ENCODE data around the gene AP3M1.

The AP3M1 gene

DNA sequence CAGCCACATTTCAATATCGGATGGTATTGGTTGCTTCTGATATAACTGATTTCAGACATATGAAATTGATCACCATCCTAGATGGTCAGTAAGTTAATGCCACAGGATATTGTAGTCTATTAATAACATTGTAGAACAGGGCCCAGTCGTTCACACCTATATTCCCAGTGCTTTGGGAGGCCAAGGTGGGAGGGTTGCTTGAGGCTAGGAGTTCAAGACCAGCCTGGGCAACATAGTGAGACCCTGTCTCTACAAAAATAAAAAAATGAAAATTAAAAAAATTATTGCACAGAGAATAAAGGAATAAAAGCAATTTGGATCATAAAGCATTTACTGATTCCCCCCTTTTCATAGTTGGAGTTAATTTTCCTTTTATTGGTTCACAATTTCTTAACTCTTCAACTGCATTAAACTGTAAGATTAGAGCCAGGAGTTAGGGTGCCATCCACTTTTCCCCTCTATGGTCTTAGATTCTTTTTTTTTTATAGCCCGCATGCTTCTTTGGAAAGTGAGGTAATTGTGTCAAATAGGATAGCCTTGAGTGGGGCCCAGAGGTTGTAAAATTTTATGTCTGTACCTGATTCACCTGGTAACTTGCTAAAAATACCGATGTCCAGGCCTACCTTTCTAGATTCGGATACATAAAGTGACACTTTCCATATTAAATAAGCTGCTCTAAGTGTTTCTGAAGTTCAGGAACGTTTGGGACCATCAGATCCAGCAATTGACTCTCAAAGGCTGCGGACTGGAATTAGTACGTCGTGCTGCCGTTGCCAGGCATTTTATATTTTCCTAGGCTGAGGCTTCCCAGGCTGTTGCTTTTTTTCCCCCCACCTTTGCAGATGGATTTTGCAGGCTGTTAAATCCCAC lies 25.1 kb upstream of the AP3M1 start:
- TF ChIP-seq, protein P1, sequence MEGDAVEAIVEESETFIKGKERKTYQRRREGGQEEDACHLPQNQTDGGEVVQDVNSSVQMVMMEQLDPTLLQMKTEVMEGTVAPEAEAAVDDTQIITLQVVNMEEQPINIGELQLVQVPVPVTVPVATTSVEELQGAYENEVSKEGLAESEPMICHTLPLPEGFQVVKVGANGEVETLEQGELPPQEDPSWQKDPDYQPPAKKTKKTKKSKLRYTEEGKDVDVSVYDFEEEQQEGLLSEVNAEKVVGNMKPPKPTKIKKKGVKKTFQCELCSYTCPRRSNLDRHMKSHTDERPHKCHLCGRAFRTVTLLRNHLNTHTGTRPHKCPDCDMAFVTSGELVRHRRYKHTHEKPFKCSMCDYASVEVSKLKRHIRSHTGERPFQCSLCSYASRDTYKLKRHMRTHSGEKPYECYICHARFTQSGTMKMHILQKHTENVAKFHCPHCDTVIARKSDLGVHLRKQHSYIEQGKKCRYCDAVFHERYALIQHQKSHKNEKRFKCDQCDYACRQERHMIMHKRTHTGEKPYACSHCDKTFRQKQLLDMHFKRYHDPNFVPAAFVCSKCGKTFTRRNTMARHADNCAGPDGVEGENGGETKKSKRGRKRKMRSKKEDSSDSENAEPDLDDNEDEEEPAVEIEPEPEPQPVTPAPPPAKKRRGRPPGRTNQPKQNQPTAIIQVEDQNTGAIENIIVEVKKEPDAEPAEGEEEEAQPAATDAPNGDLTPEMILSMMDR (IDR thresholded peaks at IDR 0.05; ENCODE audit: control insufficient read depth, extremely low read depth, insufficient read depth), result no peak
- no peak for DNase-seq (ENCODE audit: low read depth)
- H3K4me3 ChIP-seq (ENCODE audit: low read depth, low read length), result peak overlapping the region; percentile 90

DNA sequence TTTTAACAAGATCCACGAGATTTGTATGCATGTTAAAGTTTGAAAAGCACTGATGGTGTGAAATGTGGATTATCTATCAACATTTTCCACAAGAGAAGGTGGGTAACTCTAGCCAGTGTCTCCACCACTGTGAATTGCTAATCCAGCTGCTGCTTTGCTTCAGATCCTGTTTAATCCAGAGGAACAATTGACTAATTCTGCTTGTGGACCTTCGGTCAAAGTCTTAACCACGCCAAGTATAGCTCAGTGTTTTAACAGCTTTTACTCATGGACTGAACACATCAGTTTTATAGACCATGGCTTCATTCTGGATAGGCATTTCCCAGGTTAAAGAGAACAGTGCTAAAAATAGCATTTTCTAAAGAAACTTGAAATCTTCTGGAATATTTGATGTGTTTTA lies 23.9 kb upstream of the AP3M1 start:
- TF ChIP-seq, protein P1 (IDR thresholded peaks at IDR 0.05; ENCODE audit: control insufficient read depth, extremely low read depth, insufficient read depth), result no peak
- DNase-seq (ENCODE audit: low read depth), result no peak
- H3K4me3 ChIP-seq (ENCODE audit: low read depth, low read length), result no peak overlapping the region

DNA sequence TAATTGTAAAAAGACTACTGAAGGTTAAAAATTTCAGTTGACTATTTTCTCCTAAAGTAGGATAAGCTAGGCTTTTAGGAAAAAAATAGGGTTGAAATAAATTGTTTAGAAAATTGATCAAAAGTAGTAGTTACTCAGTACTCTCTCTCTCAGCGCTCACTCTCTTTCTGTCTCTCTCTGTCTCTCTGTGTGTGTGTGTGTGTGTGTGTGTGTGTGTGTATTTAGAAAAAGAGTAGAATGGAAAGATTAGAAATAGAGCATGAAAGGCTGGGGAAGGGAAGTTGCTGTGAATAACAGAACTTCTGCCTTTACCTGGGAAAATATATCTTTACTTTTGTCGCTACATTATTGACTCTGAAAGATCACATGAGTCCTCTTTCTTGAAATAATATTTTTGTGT lies 21.0 kb upstream of the AP3M1 start:
- H3K4me3 ChIP-seq (ENCODE audit: low read depth, low read length), result no peak overlapping the region
- DNase-seq (ENCODE audit: low read depth), result no peak
- TF ChIP-seq, protein P1 (IDR thresholded peaks at IDR 0.05; ENCODE audit: control insufficient read depth, extremely low read depth, insufficient read depth), result no peak

DNA sequence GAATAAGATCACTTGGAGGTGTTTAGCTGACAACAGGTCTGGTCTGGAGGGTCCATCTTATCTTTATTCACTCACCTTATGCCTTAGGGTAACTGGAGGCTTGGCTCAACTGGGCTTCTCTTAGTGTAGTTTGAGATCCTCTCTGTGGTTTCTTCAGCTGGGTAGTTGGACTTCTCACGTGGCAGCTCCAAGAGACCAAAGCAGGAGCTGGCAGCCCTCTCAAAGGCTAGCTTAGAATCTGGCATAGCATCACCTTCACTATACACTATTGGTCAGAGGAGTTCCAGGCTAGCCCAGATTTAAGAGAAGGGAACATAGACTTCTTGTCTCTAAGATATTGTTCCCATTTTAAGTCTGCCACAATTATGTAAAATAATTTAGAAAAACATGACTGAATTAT lies 16.8 kb upstream of the AP3M1 start:
- TF ChIP-seq, protein P1 (IDR thresholded peaks at IDR 0.05; ENCODE audit: control insufficient read depth, extremely low read depth, insufficient read depth), result no peak
- H3K4me3 ChIP-seq (ENCODE audit: low read depth, low read length), result no peak overlapping the region
- no peak for DNase-seq (ENCODE audit: low read depth)

DNA sequence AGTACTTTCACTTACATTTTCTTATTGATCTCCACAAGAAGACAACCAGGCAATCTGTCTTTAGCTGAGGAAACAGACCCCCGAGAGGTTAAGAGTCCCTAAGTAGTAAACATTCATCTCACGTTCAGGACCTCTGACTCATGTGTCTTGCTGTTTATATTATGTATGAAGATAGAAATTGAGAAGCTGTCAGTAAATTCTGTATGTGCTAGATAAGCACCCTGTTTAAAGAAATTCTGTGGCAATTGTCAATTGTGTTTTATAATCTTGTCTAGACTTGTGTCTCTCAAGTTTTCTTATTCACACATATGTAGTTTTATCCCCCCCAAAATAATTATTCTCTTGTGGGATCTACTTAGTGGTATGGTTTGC lies 14.9 kb upstream of the AP3M1 start:
- DNase-seq (ENCODE audit: low read depth), result no peak
- no peak overlapping the region for H3K4me3 ChIP-seq (ENCODE audit: low read depth, low read length)

DNA sequence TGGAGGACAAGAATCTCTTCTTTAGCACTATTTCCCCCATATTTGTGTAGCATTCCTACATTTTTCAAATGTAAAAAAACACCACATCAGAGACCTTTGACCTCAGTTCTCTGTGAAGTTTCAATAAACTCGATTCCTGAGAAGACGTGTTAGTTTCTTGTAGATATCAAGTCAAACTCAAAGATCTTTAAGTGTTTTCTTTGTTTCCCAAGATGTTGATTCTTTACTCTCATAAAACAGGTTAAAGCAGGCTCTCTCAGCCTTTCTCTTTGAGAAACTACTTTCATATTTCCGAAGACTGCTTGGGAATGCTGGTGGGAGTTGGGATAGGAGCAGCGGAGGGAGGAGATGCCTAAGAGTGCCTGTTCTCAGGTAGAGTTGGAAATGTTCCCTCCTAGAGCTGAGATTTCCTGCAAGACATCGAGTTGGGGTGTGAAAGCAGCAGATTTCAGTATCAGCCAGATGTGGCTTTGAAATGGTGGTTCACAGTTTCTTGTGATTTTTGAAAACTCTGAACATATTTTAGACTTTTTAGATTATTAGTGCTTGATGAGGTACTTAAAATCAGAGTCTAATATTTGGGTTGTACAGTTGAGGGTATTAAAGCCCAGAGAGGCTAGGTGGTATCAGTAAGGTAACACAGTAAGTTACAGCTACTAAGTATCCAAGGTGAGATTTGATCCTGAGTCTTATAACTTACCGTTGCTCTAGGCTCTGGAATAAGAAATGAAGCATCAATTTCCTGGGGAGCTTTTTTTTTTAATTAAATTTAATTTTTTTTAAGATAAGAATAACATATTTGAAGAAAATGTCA lies 14.3 kb upstream of the AP3M1 start:
- no peak overlapping the region for H3K4me3 ChIP-seq (ENCODE audit: low read depth, low read length)
- TF ChIP-seq, protein P1 (IDR thresholded peaks at IDR 0.05; ENCODE audit: control insufficient read depth, extremely low read depth, insufficient read depth), result no peak
- DNase-seq (ENCODE audit: low read depth), result no peak

More for the DNA sequence above, 14.9 kb upstream of the AP3M1 start:
- TF ChIP-seq, protein P1 (IDR thresholded peaks at IDR 0.05; ENCODE audit: control insufficient read depth, extremely low read depth, insufficient read depth), result no peak

Data from LNCaP clone FGC (cell line).